ENCODE measurements around the gene ABLIM2. TPM values are rescaled to one million over a fixed set of nuclear protein-coding genes. Genes with fewer than 3 reads are reported as not detected.
A peak's percentile ranks its signal among the peaks of the same experiment; 100 is the strongest.

ABLIM2 gene
- polyA plus RNA-seq, 2 of the 4 experiments (the other 2 are of a cell fraction), result 0.21 to 0.40 TPM

DNA sequence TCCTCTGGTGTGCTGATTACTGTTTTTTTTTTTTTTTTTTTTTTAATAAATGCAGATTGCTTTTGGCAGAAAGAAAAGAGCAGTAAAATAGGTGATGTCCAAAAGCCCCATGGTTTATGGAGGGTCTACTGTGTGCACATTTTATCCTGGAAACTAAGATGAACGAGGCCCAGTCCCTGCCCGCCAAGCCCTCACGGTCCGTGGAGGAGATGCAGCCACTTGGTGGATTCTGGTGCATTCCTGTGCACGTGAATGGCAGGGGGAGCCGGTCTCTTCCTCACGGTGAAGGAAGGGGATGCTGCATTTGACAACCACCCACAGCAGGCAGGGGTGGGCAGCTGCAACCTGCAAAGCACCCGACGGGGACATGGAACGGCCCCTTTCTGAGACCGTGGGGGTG lies 118.8 kb downstream of the ABLIM2 start (continued):
- TF ChIP-seq, protein P1, sequence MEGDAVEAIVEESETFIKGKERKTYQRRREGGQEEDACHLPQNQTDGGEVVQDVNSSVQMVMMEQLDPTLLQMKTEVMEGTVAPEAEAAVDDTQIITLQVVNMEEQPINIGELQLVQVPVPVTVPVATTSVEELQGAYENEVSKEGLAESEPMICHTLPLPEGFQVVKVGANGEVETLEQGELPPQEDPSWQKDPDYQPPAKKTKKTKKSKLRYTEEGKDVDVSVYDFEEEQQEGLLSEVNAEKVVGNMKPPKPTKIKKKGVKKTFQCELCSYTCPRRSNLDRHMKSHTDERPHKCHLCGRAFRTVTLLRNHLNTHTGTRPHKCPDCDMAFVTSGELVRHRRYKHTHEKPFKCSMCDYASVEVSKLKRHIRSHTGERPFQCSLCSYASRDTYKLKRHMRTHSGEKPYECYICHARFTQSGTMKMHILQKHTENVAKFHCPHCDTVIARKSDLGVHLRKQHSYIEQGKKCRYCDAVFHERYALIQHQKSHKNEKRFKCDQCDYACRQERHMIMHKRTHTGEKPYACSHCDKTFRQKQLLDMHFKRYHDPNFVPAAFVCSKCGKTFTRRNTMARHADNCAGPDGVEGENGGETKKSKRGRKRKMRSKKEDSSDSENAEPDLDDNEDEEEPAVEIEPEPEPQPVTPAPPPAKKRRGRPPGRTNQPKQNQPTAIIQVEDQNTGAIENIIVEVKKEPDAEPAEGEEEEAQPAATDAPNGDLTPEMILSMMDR (IDR thresholded peaks at IDR 0.05), result no peak
- TF ChIP-seq MAFK (IDR thresholded peaks at IDR 0.05; ENCODE audit: partially characterized antibody) (no peak), MYC (IDR thresholded peaks at IDR 0.05; ENCODE audit: borderline replicate concordance, low read length) (no peak)

DNA sequence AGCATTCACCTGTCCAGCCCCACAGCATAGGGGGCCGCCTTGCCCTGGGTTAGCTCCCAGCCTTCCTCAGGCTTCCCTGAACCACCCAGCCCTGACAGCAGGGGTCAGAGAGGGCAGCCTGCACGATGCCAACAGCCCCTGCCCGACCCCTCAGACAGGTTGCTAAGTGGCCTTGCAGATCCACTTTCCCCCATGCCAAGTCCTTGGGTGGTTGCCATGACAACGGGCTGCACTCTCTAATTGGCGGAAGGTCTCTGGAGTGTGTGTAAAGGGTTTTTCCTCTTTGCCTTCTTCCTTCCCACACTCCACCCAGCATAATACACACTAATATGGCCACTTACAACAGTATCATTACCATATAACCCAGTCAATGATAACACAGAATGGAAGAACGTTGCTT lies 119.3 kb downstream of the ABLIM2 start:
- no peak overlapping the region for H3K27ac ChIP-seq
- H3K4me3 ChIP-seq, result no peak overlapping the region
- ChIA-PET CTCF (no interaction called here), POLR2A (no interaction called here)
- FAIRE-seq (no peak), DNase-seq (ENCODE audit: low read depth in 1 of 2, low spot score in 1 of 2) (no peak), ATAC-seq (no peak)
- no peaks in the 10 kb centered on the region for H3K9me3 ChIP-seq
- no peak for TF ChIP-seq HEYL (CRISPR knock-in tag; IDR thresholded peaks at IDR 0.05)
- no peak for TF ChIP-seq PHF8 (IDR thresholded peaks at IDR 0.05; ENCODE audit: borderline replicate concordance, low read depth)
- TF ChIP-seq, protein P2, sequence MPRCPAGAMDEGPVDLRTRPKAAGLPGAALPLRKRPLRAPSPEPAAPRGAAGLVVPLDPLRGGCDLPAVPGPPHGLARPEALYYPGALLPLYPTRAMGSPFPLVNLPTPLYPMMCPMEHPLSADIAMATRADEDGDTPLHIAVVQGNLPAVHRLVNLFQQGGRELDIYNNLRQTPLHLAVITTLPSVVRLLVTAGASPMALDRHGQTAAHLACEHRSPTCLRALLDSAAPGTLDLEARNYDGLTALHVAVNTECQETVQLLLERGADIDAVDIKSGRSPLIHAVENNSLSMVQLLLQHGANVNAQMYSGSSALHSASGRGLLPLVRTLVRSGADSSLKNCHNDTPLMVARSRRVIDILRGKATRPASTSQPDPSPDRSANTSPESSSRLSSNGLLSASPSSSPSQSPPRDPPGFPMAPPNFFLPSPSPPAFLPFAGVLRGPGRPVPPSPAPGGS (IDR thresholded peaks at IDR 0.05), result no peak
- no peak for TF ChIP-seq TFCP2L1 (CRISPR knock-in tag; IDR thresholded peaks at IDR 0.05)
- H3K4me2 ChIP-seq, result no peak overlapping the region
- H3K4me1 ChIP-seq, result no peaks in the 10 kb centered on the region
- 36% methylated on average over 6 of the region's 6 CpGs for WGBS (ENCODE audit: missing lambda C conversion rate)

DNA sequence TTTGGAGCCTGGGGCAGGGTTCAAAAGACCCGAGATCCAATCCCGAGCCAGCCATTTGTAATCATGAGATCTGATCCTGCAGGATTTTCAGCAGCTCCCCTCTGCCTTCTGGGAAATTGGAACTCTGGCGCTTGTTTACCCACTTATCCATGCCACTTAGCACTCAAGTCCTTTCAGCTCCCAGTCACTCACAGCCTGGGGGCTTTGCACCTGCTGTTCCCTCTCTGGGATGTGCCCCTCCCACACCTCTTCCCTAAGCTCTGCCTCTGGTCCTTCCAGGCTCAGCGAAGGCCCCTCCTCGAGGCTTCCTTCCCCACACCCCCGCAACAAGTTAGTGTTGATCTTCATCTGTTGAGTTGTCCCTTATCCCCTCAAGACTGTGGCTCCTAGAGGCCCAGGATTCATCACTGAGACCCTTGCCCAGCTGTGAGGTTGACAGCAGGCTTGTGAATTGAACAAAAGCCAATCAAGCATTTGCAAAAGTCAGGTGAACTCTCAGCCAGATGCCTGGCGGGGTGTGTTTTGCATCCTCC lies 119.8 kb downstream of the ABLIM2 start:
- no peak for DNase-seq (ENCODE audit: low read depth in 1 of 2, low spot score in 1 of 2)
- H3K4me1 ChIP-seq, result no peaks in the 10 kb centered on the region
- ChIA-PET CTCF (interaction anchor here (1.5 kb wide), 1 partner anchor 23 kb away, joined by 4 read pairs; no protein-coding TSS in a partner anchor), POLR2A (no interaction called here)
- no peak overlapping the region for H3K4me2 ChIP-seq
- TF ChIP-seq ESRRA (IDR thresholded peaks at IDR 0.05; ENCODE audit: borderline replicate concordance, low read length) (no peak), RARB (CRISPR knock-in tag; IDR thresholded peaks at IDR 0.05) (no peak), MAFK (IDR thresholded peaks at IDR 0.05; ENCODE audit: partially characterized antibody) (no peak), HOXB5 (CRISPR knock-in tag; IDR thresholded peaks at IDR 0.05) (no peak), EHMT2 (IDR thresholded peaks at IDR 0.05; ENCODE audit: low read depth) (no peak), POLR2AphosphoS2 (conservative IDR thresholded peaks at IDR 0.05; ENCODE audit: low read length) (no peak)
- TF ChIP-seq, protein P3, sequence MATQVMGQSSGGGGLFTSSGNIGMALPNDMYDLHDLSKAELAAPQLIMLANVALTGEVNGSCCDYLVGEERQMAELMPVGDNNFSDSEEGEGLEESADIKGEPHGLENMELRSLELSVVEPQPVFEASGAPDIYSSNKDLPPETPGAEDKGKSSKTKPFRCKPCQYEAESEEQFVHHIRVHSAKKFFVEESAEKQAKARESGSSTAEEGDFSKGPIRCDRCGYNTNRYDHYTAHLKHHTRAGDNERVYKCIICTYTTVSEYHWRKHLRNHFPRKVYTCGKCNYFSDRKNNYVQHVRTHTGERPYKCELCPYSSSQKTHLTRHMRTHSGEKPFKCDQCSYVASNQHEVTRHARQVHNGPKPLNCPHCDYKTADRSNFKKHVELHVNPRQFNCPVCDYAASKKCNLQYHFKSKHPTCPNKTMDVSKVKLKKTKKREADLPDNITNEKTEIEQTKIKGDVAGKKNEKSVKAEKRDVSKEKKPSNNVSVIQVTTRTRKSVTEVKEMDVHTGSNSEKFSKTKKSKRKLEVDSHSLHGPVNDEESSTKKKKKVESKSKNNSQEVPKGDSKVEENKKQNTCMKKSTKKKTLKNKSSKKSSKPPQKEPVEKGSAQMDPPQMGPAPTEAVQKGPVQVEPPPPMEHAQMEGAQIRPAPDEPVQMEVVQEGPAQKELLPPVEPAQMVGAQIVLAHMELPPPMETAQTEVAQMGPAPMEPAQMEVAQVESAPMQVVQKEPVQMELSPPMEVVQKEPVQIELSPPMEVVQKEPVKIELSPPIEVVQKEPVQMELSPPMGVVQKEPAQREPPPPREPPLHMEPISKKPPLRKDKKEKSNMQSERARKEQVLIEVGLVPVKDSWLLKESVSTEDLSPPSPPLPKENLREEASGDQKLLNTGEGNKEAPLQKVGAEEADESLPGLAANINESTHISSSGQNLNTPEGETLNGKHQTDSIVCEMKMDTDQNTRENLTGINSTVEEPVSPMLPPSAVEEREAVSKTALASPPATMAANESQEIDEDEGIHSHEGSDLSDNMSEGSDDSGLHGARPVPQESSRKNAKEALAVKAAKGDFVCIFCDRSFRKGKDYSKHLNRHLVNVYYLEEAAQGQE (IDR thresholded peaks at IDR 0.05), result no peak
- 41% methylated on average over 7 of the region's 7 CpGs for WGBS (ENCODE audit: missing lambda C conversion rate)
- no peak for FAIRE-seq
- H3K4me3 ChIP-seq, result no peak overlapping the region
- no peak for ATAC-seq
- H3K27ac ChIP-seq, result no peak overlapping the region
- no peaks in the 10 kb centered on the region for H3K9me3 ChIP-seq

DNA sequence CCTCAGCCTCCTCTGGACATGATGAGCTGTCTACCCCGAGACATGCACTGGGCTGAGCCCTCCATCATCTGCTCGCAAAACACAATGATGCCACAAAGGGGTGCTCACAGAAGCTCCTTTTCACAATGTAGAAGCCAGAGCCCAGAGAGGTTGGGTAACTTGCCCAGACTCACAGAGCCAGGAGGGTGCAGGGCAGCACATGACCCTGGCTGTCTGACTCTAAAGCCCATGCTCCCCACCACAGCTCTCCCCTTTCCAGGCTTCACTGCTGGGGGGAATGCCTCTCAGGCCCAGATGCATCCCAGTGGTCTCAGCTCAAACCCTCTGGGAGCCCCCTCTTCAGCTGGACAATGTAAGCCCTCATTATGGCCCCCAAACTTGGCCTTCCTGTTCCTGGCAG lies 120.5 kb downstream of the ABLIM2 start:
- 8% methylated on average over 2 of the region's 2 CpGs for WGBS (ENCODE audit: missing lambda C conversion rate)
- Histone ChIP-seq H3K27ac (no peak overlapping the region), H3K4me3 (no peak overlapping the region), H3K4me2 (no peak overlapping the region), H3K9me3 (no peaks in the 10 kb centered on the region), H3K4me1 (no peaks in the 10 kb centered on the region)
- no peak for DNase-seq (ENCODE audit: low read depth in 1 of 2, low spot score in 1 of 2)
- FAIRE-seq, result no peak
- ChIA-PET CTCF (interaction anchor here (1.5 kb wide), 1 partner anchor 22 kb away, joined by 4 read pairs; no protein-coding TSS in a partner anchor), POLR2A (no interaction called here)
- ATAC-seq, result peak in 1 of 2 experiments; percentile 27; a peak in 1 of 6 replicates
- no peak for TF ChIP-seq TP53 (CRISPR knock-in tag; IDR thresholded peaks at IDR 0.05)
- TF ChIP-seq, protein P4, sequence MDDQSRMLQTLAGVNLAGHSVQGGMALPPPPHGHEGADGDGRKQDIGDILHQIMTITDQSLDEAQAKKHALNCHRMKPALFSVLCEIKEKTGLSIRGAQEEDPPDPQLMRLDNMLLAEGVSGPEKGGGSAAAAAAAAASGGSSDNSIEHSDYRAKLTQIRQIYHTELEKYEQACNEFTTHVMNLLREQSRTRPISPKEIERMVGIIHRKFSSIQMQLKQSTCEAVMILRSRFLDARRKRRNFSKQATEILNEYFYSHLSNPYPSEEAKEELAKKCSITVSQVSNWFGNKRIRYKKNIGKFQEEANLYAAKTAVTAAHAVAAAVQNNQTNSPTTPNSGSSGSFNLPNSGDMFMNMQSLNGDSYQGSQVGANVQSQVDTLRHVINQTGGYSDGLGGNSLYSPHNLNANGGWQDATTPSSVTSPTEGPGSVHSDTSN (IDR thresholded peaks at IDR 0.05), result no peak
- no peak for TF ChIP-seq RNF2 (IDR thresholded peaks at IDR 0.05; ENCODE audit: borderline replicate concordance, low read depth)
- TF ChIP-seq ZFP36 (IDR thresholded peaks at IDR 0.05; ENCODE audit: borderline replicate concordance, partially characterized antibody), result no peak
- no peak for TF ChIP-seq BHLHE40 (IDR thresholded peaks at IDR 0.05; ENCODE audit: low read depth, low read length)
- TF ChIP-seq POLR2AphosphoS2 (conservative IDR thresholded peaks at IDR 0.05; ENCODE audit: low read length), result no peak
- TF ChIP-seq EHF (CRISPR knock-in tag; IDR thresholded peaks at IDR 0.05), result no peak
- TF ChIP-seq, protein P5, sequence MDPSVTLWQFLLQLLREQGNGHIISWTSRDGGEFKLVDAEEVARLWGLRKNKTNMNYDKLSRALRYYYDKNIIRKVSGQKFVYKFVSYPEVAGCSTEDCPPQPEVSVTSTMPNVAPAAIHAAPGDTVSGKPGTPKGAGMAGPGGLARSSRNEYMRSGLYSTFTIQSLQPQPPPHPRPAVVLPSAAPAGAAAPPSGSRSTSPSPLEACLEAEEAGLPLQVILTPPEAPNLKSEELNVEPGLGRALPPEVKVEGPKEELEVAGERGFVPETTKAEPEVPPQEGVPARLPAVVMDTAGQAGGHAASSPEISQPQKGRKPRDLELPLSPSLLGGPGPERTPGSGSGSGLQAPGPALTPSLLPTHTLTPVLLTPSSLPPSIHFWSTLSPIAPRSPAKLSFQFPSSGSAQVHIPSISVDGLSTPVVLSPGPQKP (IDR thresholded peaks at IDR 0.05; ENCODE audit: low read depth, low read length), result no peak
- no peak for TF ChIP-seq JUN (IDR thresholded peaks at IDR 0.05)
